Measurements from ENCODE around the gene NOXA1.

The NOXA1 gene

GRCh38 chr9:137389428-137389746, 33.8 kb upstream of the NOXA1 start:
- no peak for TF ChIP-seq ZNF169 (tag by site-specific recombination; IDR thresholded peaks at IDR 0.05)
- no peak for TF ChIP-seq ZXDB (tag by site-specific recombination; IDR thresholded peaks at IDR 0.05)
- no peak for TF ChIP-seq ZNF157 (tag by site-specific recombination; IDR thresholded peaks at IDR 0.05)
- TF ChIP-seq KLF16 (tag by site-specific recombination; IDR thresholded peaks at IDR 0.05) = no peak
- no peak for TF ChIP-seq KLF10 (tag by site-specific recombination; IDR thresholded peaks at IDR 0.05)
- no peak for TF ChIP-seq ZNF558 (tag by site-specific recombination; IDR thresholded peaks at IDR 0.05)
- TF ChIP-seq ZEB2 (tag by site-specific recombination; IDR thresholded peaks at IDR 0.05) = no peak
- no peak for TF ChIP-seq SP7 (tag by site-specific recombination; IDR thresholded peaks at IDR 0.05)
- no peak for TF ChIP-seq ZNF19 (tag by site-specific recombination; IDR thresholded peaks at IDR 0.05; ENCODE audit: low read depth)
- no peak for TF ChIP-seq ZNF174 (tag by site-specific recombination; IDR thresholded peaks at IDR 0.05)
- TF ChIP-seq GLIS1 (tag by site-specific recombination; IDR thresholded peaks at IDR 0.05) = no peak
- no peak for TF ChIP-seq ZNF391 (tag by site-specific recombination; IDR thresholded peaks at IDR 0.05; ENCODE audit: borderline replicate concordance, low read depth)
- TF ChIP-seq ZNF16 (tag by site-specific recombination; IDR thresholded peaks at IDR 0.05; ENCODE audit: low read depth) = no peak
- TF ChIP-seq, protein P1, sequence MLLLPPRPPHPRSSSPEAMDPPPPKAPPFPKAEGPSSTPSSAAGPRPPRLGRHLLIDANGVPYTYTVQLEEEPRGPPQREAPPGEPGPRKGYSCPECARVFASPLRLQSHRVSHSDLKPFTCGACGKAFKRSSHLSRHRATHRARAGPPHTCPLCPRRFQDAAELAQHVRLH (tag by site-specific recombination; IDR thresholded peaks at IDR 0.05) = no peak
- TF ChIP-seq, protein P2, sequence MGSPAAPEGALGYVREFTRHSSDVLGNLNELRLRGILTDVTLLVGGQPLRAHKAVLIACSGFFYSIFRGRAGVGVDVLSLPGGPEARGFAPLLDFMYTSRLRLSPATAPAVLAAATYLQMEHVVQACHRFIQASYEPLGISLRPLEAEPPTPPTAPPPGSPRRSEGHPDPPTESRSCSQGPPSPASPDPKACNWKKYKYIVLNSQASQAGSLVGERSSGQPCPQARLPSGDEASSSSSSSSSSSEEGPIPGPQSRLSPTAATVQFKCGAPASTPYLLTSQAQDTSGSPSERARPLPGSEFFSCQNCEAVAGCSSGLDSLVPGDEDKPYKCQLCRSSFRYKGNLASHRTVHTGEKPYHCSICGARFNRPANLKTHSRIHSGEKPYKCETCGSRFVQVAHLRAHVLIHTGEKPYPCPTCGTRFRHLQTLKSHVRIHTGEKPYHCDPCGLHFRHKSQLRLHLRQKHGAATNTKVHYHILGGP (tag by site-specific recombination; IDR thresholded peaks at IDR 0.05) = no peak
- no peaks in the 10 kb centered on the region for H3K9me3 ChIP-seq (ENCODE audit: control insufficient read depth, insufficient read depth, low read depth, low read length)
- CTCF ChIA-PET = interaction anchor here (0.9 to 1.5 kb wide), 2 partner anchors 34 to 87 kb away, joined by 3 to 5 read pairs; partner anchors contain the start of genes EXD3, NOXA1 and NRARP
- peaks cover 0 to 5% of the 10 kb centered on the region in 2 experiments; a peak in 1 of 3 replicates for H3K36me3 ChIP-seq (ENCODE audit: control insufficient read depth in 2 of 2, insufficient read depth in 1 of 2, low read length in 2 of 2)
- H3K27ac ChIP-seq (ENCODE audit: extremely low read depth, low read depth, low read length) = no peak overlapping the region
- H3K4me1 ChIP-seq (ENCODE audit: control insufficient read depth, insufficient read depth, low read length) = no peaks in the 10 kb centered on the region
- POLR2A ChIA-PET = interaction anchor here (0.6 kb wide), 1 partner anchor 89 kb away, joined by 3 read pairs; no protein-coding TSS in a partner anchor
- no peak overlapping the region for H3K4me3 ChIP-seq (ENCODE audit: low read depth, low read length)

DNA sequence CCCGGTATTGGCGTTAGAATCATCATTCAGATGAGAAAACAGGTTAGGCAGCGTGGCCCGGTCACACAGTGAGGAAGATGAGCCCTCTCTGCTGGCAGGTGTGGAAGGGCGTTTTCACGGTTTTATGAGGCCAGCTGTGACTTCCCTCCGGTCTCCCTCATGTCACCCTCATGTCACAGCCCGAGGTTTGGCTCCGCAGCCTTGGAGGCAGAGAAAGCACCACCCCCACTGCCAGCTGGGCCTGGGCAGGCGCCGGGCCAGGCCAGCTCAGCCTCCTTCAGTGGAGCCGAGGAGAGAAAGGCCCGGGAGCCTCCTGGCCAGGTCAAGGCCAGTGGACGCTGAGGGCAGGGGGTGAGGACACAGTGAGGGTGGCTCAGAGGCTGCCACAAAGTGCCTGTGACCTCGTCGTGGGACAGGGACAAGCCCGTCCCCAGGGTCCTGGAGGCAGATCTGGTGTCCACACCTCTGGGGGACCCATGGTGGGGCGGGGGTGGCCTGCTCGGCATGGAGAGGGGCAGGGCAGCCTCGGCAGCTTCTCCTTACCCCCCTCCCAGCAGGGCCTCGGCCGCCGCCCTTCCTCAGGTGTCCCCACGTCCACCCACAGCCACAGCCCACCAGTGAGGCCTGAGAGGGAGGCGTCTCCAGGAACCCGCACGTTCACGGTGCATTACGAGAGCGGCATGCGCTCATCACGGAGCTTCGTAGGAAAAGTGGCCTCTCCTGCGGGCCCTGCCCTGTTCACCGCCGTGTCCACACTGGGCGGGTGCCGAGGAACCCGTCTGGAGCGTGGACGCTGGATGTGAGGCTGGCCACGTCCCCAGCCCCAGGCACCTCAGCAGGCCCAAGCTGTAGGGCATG, 32.4 kb upstream of the NOXA1 start:
- ChIA-PET CTCF (interaction anchor here (0.6 kb wide), 1 partner anchor 17 kb away, joined by 3 read pairs; no protein-coding TSS in a partner anchor), POLR2A (interaction anchor here (0.6 kb wide), 1 partner anchor 26 kb away, joined by 4 read pairs; no protein-coding TSS in a partner anchor)
- Histone ChIP-seq H3K36me3 (ENCODE audit: control insufficient read depth in 2 of 2, insufficient read depth in 1 of 2, low read length in 2 of 2) (peaks cover 0 to 5% of the 10 kb centered on the region in 2 experiments; a peak in 1 of 3 replicates), H3K27ac (ENCODE audit: extremely low read depth, low read depth, low read length) (no peak overlapping the region), H3K4me1 (ENCODE audit: control insufficient read depth, insufficient read depth, low read length) (no peaks in the 10 kb centered on the region), H3K4me3 (ENCODE audit: low read depth, low read length) (no peak overlapping the region), H3K9me3 (ENCODE audit: control insufficient read depth, insufficient read depth, low read depth, low read length) (no peaks in the 10 kb centered on the region)
- TF ChIP-seq ZNF560 (tag by site-specific recombination; IDR thresholded peaks at IDR 0.05; ENCODE audit: borderline replicate concordance) = no peak
- TF ChIP-seq ZNF433 (tag by site-specific recombination; IDR thresholded peaks at IDR 0.05; ENCODE audit: low read depth) = no peak
- TF ChIP-seq, protein P3, sequence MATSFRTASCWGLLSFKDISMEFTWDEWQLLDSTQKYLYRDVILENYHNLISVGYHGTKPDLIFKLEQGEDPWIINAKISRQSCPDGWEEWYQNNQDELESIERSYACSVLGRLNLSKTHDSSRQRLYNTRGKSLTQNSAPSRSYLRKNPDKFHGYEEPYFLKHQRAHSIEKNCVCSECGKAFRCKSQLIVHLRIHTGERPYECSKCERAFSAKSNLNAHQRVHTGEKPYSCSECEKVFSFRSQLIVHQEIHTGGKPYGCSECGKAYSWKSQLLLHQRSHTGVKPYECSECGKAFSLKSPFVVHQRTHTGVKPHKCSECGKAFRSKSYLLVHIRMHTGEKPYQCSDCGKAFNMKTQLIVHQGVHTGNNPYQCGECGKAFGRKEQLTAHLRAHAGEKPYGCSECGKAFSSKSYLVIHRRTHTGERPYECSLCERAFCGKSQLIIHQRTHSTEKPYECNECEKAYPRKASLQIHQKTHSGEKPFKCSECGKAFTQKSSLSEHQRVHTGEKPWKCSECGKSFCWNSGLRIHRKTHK (tag by site-specific recombination; IDR thresholded peaks at IDR 0.05) = no peak
- 0 out of 2 replicates have a peak, but pooled peaks have one; percentile 11 for TF ChIP-seq GLIS2 (tag by site-specific recombination; IDR thresholded peaks at IDR 0.05)

All from HEK293 (cell line).